ENCODE data around the gene LRRC8A.
"Not testable (repeated sequence)": the region's sequence is repeated elsewhere in the genome, so short reads cannot be mapped to it uniquely, and the experiment has no call there.

Gene LRRC8A

DNA sequence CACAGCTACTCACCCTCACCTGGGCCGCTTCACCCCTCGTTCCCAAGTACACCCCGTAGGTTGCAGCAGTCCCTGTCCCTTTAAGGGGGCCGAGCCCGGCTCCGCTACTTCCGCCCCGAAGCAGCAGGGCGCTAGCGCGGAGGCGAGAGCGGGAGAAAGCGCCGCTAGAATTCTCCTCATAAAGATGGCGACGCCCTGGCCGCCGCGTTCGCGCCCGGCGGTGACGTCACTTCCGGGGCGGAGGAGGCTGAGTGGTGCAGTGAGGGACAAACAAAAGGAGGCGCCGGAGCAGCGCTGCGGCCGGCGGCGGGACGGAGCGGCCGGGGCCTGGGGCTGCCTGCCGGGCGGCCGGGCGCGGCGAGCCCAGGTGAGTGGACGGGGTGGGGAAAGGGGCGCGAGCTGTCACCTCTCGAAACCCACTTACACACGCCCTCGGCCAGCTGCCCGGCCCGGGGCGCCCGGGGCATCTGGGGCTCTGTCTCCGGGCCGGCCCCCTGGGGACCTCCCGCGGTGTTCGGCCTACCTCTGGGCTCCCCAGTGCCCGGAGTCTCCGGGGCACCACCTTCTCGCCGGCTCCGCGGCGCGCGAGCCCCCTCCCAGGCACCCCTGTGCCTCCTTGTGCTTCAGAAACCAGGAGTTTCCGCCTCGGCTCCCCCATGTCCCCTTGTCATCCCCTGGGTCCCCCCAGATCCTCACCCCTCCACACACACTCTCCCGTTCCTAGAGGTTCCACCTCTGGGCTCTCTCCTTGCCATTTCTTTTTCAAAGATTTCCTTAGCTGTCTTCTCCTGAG, at the start of gene LRRC8A, which contains the start of gene KYAT1:
Gene LRRC8A (plus strand): TSS at position 250 of the 793 bp plus-strand sequence. CDS start 25,032 bp downstream, outside the sequence.
Gene KYAT1 (minus strand): TSS at position 67 of the 793 bp plus-strand sequence. CDS start 36,545 bp downstream, outside the sequence.
- DNase-seq = peak; percentile 50 to 88

DNA sequence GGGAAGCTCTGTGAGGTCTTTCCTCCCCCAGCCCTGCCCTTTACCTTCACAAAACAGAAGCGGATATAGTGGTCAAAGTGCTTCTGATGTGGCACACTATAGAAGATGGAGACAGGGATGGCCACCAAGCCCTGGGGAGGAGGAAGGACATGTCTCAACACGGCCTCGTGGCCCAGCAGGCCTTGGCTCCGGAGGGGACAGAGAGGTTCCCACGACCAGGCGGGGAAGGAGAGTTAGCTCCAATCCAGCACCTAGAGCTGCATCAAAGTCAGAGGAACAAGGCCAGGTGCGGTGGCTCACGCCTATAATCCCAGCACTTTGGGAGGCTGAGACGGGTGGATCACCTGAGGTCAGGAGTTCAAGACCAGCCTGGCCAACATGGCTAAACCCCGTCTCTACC, 48.2 kb upstream of the LRRC8A start:
- DNase-seq = no peak

DNA sequence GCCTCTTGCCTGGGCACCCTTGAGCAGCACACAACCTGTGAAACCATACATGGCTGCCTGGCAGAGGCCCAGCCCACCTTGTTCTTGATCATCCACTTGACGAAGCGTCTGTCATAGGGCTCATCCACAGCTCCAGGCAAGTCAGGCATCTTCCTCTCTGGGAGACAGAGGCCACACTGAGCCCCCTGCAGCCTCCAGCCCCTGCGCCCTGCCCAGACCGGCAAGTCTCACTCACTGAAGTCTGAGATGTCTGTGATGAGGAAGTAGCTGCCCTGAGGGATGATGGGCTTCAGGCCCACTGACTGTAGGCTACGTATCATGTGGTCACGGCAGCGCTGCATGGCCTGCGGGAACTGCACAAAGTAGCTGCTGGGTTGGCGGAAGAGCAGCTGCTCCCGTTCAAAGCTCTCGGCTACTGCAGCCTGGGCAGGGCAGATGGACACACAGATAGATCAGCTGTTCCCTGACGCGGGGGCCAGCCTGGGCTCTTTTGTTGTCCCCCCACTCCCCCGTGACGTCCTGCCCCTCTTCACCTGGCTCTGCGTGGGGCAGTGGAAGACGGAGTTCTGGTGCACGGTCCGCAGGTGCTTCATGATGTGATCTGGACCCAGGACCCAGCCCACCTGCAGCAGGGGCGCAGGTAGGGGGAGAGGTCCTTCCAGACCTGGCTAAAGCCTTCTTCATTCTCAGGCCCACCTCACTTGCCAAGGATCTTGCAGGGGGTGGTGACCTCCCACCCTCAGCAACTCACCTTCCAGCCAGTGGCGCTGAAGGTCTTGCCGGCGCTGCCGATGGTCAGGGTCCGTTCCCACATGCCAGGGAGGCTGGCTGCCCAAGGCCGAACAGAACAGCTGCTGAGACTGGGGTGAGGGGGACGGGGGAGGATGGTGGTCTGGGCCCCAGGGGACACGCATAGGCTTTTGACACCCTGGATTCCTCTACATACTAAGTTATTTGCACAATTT, 46.4 kb upstream of the LRRC8A start:
- DNase-seq = no peak

GRCh38 chr9:128836509-128837145, 45.3 kb upstream of the LRRC8A start:
- DNase-seq = no peak

- DNase-seq = no peak
Observed at GRCh38 chr9:128838338-128838737, 43.6 kb upstream of the LRRC8A start.

DNA sequence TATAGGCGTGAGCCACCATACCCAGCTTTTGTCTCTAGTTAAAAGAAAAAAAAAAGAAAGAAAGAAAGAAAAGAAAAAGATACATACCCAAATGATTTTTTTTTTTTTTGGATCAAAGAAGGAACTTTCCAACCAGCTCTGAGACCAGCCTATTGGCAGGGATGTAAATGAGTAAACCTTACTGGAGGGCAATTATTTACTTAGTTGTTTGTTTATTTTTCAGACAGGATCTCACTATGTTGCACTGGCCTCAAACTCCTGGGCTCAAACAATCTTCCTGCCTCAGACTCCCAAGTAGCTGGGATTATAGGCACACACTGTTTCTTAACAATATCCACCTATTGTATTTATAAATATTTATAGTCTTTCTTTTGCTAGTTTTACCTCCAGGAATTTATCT, 41.4 kb upstream of the LRRC8A start:
- no peak for DNase-seq

- no peak for DNase-seq
Observed at GRCh38 chr9:128841694-128842492, 40.0 kb upstream of the LRRC8A start.

DNA sequence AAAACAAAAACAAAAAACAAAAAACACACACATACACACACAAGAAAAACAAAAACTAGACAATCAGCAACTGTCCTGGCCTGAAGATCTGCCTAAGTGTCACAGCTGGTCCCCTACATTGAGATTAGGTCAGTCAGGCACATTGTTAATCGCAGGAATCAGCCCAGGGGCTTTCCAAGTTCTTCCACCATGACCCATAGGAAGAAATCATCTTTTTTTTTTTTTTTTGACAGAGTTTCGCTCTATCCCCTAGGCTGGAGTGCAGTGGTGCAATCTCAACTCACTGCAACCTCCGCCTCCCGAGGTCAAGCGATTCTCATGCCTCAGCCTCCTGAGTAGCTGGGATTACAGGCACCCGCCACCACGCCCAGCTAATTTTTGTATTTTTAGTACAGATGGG, 38.8 kb upstream of the LRRC8A start:
- not testable (repeated sequence) for DNase-seq

GRCh38 chr9:128845186-128845931, 36.6 kb upstream of the LRRC8A start:
- DNase-seq = peak; percentile 52 to 56

GRCh38 chr9:128846680-128847030, 35.3 kb upstream of the LRRC8A start:
- DNase-seq = no peak

- DNase-seq = no peak
Observed at GRCh38 chr9:128847803-128848202, 34.1 kb upstream of the LRRC8A start.

DNA sequence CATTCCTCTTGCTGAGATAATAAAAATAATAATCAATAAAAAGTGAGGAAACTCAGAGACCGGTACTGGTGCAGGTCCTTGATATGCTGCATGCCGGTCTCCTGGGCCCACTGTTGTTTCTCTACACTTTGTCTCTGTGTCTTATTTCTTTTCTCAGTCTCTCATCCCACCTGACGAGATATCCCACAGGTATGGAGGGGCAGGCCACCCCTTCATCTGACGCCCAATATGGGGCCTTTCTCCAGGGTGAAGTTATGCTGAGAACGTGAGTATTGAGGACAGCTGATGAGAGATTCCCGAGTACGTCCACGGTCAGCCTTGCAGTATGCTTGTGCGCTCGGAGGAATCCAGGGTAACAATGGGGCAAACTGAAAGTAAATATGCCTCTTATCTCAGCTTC, 30.9 kb upstream of the LRRC8A start:
- DNase-seq = not testable (repeated sequence)

- not testable (repeated sequence) for DNase-seq
Observed at GRCh38 chr9:128851779-128852600, 29.9 kb upstream of the LRRC8A start.

DNA sequence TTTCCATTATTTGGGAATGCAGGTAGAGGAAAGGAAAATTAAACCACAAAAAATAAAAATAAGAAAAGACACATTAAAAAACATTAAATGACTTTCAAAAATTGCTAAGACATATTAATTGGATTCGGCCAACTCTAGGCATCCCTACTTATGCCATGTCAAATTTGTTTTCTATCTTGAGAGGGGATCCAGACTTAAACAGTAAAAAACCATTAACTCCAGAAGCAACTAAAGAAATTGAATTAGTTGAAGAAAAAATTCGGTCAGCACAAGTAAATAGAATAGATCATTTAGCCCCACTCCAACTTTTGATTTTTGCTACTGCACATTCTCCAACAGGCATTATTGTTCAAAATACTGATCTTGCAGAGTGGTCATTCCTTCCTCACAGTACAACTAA, 29.3 kb upstream of the LRRC8A start:
- DNase-seq = not testable (repeated sequence)

- DNase-seq = not testable (repeated sequence)
Observed at GRCh38 chr9:128854454-128854853, 27.5 kb upstream of the LRRC8A start.

DNA sequence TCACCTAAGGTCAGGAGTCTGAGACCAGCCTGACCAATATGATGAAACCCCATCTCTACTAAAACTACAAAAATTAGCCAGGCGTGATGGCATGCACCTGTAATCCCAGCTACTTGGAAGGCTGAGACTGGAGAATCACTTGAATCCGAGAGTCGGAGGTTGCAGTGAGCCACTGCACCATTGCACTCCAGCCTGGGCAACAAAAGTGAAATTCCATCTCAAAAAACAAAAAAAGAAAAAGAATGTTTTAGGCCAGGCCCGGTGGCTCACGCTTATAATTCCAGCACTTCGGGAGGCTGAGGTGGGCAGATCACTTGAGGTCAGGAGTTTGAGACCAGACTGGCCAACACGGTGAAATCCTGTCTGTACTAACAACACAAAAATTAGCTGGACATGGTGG, 23.5 kb upstream of the LRRC8A start:
- DNase-seq = not testable (repeated sequence)

DNA sequence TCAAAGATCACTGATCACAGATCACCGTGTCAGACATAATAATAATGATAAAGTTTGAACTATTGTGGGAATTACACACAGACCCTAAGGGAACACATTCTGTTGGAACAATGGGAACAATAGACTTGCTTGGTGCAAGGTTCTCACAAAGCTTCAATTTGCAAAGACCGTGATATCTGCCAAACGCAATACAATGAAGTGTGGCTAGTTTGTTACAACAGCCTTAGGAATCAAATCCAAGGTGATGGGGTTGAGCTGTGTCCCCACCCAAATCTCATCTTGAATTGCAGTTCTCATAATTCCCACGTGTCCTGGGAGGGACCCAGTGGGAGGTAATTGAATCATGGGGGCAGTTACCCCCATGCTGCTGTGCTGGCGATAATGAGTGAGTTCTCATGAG, 21.0 kb upstream of the LRRC8A start:
- no peak for DNase-seq

DNA sequence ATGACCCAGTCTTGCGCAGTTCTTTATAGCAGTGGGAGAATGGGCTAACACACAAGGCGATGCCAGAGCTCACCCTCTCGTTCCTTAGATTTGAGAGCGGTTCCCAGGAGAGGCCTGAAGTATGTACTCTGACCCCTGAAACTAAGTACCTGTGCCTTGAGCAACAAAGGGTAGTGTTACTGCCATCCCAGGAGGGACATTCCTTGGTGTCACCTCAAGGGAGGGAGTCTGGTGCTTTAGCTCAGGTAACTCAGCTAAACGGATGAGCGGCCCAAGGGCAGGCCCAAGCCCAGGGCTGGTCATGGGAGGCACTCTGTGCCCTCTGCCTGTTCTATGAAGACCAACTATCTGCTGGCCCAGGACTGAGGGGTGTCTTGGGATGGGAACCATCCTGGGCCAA, 20.4 kb upstream of the LRRC8A start:
- DNase-seq = no peak

DNA sequence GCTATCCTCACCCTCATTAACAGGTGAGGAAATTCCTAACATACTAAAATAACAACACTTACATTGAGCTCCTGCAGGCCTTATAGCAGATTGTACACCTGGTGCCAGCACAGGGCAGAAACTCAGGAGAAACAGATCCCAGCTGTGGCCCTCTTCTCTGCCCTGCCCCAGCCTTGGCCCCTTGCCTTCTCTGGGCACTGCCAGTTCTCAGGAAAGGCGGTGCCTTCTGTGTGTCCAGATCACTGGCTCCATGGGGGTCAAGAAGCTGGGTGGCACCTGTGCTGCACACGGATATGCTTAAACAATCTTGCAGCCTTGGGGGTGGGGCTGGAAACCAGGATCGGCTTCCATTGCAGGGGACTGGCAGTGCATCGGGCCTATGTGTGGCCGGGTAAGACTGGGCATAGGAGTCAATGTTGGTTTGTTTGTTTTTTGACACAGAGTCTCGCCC, 19.5 kb upstream of the LRRC8A start:
- no peak for DNase-seq

DNA sequence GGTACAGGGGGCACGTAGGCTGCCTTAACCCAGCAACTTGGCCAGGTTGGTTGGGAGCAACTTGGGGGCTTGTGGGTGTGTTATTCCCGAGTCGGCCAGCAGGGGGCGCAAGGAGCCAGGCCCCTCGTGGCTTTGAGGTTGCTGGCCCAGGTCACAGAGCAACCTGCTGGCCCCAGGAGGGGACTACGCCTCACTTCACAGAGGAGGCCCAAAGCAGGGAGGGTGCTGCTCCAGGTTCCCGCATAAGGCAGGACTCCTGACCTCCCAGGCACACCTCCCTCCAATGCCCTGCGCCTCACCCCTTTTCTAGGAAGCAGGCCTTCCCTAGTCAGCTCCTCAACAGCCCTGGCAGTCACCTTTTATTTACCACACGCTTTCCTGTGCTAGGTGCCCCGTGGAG, 18.3 kb upstream of the LRRC8A start:
- DNase-seq = peak in 1 of 2 experiments; percentile 3

All from NCI-H187 (cell line).